GM18508 (cell line): ENCODE measurements around the gene HEATR3.
"Not testable (repeated sequence)": the region's sequence is repeated elsewhere in the genome, so short reads cannot be mapped to it uniquely, and the experiment has no call there.

ENCODE experiments used
- ATAC-seq: cut with Tn5 transposase; IDR thresholded peaks from one replicate; pipeline ENCODE4 v1.9.1; 2021; ENCODE audit warnings: moderate number of reproducible peaks; ENCODE audit not compliant: insufficient read depth, unreplicated experiment

Gene HEATR3

GRCh38 chr16:50096791-50097190, 31.0 kb downstream of the HEATR3 start:
- ATAC-seq: no peak

DNA sequence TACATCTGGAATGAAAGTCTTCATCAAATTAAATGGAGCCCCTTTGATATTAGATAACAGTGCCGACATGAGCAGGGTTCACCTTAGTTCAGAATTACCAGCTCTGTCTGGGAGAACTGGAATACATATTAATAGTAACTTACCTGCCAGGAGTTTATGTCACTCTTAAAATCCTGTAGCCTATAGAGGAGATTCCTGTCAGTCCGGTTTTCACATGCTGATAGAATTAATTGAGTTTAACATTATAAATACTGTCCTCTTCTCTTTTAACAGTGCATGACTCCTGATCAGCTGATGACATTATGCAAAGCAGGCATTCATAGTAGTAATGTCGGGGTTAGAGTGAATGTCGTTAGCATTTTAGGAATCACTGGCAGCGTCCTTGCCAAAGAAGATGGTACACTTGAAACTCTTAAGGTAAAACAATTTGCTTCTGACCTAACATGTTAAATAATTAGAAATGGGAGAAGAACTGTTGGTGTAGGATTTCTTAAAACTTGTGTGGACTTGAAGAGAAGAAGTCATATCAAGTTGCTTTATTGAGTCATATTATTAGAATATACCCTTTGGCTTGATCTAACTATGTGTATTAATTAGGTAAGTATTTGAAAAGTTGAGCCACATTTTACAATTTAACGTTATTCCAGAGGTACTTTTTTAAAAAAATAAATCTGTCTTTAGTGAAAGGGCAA, 34.3 kb downstream of the HEATR3 start:
- ATAC-seq: no peak

- no peak for ATAC-seq
Measured at GRCh38 chr16:50102051-50102746, 36.4 kb downstream of the HEATR3 start.

GRCh38 chr16:50103764-50104163, 38.0 kb downstream of the HEATR3 start:
- no peak for ATAC-seq

DNA sequence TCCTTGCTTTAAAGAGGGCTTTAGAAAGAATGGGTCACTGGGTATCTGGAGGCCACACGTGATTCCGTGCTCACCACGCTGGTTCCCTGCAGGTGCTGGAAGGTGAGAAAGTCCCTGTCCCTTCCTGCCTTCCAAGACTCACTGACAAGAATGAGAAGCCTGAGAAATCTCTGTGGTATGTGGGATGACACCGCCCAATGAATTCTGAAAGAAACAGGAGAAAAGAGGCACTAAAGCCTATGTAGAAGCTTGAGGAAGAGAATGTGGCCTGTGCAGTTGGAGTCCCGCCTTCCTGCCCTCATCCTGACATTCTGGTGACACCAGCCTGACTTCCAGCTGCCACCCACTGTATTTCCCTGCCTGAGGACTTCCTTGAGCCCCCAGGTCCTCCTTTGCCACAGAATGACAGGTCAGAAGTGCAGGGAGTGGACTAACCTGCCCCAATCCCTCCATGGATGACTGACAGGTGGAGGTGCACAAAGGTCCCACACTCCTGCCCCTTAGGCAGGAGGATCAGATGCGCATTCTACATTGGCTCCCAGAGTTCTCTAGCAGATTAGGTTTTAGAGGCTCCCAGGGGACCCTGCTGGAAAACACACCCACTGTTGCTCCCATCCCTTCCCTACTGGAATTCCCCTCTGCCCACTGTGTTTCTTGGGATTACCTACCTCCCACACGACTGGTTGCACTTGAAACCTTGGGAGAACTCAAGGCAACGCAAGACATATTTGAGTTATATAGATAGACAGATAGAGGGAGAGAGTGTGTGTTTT, 48.8 kb downstream of the HEATR3 start:
- no peak for ATAC-seq

DNA sequence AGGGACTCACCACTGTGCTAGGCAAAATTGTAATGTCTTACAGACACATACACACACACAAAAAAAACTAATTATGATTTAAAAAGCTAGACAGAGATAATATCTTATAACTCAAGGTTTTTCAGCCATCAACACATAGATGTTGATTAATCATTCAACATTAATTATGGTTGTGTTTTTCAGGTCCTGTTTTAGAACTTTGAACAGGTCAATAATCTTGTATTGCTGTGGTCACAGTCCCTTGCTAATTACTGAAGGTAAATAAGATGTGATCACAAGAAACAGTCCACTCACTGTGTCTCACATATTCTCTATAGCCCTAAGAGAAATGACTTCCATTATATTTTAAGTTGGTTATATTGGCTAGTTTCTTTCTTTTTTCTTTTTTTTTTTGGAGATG, 54.9 kb downstream of the HEATR3 start:
- ATAC-seq: no peak

DNA sequence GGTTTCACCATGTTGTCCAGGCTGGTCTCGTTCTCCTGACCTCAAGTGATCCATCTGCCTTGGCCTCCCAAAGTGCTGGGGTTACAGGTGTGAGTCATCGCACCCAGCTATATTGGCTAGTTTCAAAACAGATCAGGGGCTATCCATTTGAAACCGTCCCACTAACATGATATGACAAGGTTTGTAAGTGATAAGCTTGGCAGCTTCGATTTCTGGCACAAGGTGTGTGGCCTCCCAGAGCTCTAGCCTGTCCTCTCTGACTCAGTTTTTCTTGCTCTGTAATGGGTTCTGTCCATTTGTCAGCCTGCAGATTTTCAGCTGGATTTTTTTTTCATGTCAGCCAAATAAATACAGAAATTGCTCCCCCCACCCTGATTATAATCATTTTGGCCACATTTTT, 55.5 kb downstream of the HEATR3 start:
- peak; percentile 58 for ATAC-seq

- ATAC-seq: peak; percentile 41
Measured at GRCh38 chr16:50121721-50122445, 56.1 kb downstream of the HEATR3 start.

DNA sequence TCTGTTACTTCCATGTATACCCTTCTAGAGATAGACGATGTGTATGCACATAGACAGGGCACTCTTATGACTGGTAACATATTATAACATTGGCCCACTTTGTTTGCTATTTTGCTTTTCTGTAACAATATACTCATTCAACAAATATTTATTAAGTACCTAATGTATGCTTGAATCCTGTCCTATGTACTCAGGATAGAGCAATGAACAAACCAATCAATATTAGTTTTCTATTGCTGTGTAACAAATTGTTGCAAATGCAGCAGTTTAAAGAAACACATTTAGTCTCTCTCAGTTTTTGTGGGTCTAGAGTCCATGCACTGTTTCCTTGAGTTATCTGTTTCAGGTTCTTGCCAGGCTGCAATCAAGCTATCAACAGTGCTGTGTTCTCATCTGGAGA, 57.6 kb downstream of the HEATR3 start:
- ATAC-seq: no peak

DNA sequence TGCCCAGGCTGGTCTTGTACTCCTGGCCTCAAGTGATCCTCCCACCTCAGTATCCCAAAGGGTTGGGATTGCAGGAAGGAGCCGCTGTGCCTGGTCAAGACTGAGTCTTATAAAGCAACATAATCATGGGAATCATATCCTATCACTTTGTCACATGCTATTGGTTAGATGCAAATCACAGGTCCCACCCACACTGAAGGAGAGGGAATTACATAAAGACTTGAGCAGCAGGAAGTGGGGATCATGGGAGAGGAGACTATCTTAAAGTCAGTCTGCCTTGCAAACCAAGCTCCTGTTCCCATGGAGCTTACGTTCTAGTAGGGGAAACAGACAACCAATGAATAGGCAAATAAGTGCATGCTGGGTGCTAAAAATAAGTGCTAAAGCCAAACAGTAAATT, 59.0 kb downstream of the HEATR3 start:
- no peak for ATAC-seq

DNA sequence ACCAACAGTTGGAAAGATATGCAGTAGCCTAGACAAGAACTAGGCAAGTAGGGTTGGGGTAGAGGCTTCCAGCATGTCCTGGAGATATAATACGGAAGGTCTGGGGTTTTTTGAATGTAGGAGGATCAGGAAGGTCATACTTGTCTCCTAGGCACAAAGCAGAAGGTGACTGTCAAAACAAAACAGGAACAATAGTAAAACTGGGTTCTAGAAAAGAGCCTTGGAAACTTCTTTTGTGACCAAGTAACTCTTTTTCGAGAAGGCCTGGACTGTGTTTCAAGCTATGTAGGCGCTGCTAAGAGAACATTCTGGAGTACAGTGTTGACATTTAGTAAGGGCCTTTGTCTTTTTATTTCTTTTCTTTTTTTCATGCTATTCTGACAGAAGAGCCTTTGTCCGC, 60.4 kb downstream of the HEATR3 start:
- ATAC-seq: no peak

DNA sequence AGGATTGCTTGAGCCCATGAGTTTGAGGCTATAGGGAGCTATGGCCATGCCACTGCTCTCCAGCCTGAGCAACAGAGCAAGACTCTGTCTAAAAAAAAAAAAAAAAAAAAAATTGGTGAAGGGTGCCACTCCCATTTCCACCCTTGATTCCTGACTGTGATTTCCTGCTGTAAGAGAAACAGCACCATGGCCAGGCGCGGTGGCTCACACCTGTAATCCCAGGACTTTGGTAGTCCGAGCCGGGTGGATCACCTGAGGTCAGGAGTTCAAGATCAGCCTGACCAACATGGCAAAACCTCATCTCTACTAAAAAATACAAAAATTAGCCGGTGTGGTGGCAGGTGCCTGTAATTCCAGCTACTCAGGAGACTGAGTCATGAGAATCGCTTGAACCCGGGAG, 66.8 kb downstream of the HEATR3 start:
- ATAC-seq: not testable (repeated sequence)

DNA sequence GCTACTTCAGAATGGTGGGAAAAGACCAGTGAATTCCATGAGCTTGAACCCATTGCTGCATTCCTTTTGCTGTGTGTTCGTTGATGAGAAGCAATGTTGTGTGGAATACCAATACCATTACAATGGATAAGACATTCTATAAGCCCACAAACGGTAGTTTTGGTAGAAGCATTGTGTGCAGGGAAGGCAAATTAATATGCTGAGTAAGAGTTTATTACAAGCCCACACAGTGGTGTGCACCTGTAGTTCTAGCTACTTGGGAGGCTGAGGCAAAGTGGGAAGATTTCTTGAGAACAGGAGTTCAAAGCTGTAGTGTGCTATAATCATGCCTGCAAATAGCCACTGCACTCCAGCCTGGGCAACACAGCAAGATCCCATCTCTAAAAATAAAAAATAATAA, 67.4 kb downstream of the HEATR3 start:
- ATAC-seq: no peak

GRCh38 chr16:50136399-50136798, 70.6 kb downstream of the HEATR3 start:
- no peak for ATAC-seq

DNA sequence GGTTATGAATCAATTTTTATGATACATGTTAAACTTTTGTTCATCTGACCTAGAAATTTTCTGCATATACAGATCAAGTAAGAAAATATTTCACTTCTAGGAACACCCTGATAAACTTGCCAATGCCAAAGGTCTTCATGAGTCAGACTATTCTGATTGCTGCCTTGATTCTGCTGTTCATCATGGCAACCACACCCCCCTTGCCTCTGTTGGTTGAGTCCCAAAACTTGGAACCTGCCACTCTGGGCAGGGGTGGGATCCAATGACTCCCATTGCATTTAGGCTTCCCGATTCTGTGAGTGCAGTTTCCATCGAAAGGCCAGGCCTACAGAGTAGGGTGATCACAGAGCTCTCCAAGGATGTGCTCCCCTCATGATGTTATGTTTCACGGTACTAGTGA, 71.5 kb downstream of the HEATR3 start:
- ATAC-seq: no peak

DNA sequence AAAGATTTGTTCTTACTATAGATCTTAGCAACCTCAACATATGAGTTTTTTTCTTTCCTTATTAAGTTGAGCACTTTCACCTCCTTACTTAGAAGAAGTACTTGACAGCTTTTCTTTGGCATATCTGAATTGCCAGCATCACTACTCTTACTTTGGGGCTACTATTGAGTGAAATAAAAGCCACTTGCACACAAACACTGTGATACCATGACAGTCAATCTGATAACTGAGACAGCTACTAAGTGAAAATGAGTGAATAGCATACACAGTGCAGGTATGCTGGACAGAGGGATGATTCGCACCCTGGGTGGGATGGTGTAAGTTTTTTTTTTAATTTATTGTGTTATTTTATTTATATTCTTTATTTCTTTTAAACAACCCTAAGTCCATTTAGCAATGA, 73.8 kb downstream of the HEATR3 start:
- ATAC-seq: no peak

DNA sequence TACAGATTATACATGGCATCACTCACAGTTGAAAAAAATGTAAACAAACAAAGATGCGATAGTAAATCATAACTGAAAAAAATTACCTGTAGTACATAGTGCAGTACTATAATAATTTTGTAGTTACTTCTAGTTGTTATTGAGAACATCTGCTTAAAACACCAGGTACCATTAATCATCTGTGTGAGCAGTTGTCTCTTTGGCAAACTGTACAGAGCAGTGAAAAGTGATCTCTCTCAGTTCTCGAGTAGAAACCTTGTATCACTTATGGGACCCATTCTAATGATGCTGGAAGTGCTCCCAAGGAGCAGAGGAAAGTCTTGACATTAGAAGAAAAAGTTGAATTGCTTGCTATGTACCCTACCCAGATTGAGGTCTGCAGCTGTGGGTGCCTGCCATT, 78.4 kb downstream of the HEATR3 start:
- ATAC-seq: no peak

GRCh38 chr16:50146479-50147435, 81.0 kb downstream of the HEATR3 start:
- ATAC-seq: no peak

DNA sequence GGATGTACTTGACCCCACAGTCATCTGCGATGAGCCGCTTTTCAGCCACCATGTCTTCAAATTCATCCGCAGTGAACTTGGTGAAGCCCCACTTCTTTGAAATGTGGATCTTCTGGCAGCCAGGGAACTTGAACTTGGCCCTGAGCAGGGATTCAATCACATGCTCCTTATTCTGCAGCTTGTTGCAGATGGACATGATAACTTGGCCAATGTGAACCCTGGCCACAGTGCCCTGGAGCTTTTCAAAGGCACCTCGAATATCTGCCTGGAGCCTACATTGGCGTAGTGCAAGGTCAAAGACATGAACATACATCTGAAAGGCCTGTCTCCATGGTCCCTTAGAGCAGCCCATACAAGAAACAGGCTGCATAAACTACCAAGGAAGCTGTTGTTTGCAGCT, 85.6 kb downstream of the HEATR3 start:
- no peak for ATAC-seq

- no peak for ATAC-seq
Measured at GRCh38 chr16:50151756-50152155, 86.0 kb downstream of the HEATR3 start.
